ENCODE data around the gene NMBR.
"Not testable (repeated sequence)": the region's sequence is repeated elsewhere in the genome, so short reads cannot be mapped to it uniquely, and the experiment has no call there.

Gene NMBR

DNA sequence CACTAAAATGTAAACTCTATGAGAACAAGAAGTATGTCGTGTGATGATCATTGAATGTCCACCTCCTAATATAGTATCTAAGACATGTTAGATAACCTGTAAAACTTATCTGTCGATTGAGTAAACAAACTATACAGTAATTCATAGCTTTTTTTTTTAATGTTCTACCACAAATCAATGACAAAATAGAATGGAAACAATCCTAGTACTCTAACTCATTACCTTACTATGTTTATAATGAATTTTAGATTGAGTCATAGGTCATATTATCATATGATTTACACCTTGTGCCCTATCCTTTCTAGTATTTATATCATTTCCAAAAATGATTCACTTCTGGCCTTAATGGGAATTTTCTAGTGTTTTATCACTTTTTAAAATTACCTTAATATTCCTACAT lies 6.3 kb upstream of the NMBR start:
- no peak for DNase-seq

DNA sequence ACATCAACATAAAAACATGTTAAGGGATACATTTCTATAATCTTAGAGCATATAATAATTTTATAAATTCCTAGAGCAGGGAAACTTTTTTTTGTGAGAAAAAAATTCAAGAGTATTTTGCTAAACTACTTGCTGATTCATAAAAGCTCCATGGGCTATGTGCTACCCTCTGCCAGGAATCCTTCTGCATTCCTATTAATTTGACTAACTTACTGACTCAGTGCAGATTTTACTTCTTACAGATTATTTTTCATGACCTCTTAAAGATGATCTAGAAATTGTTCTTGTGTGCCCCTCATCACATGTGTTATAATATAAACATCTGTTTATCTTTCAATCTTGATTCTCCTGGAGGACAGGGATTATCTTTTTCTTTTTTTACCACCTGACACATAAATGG lies 5.8 kb upstream of the NMBR start:
- DNase-seq: no peak

DNA sequence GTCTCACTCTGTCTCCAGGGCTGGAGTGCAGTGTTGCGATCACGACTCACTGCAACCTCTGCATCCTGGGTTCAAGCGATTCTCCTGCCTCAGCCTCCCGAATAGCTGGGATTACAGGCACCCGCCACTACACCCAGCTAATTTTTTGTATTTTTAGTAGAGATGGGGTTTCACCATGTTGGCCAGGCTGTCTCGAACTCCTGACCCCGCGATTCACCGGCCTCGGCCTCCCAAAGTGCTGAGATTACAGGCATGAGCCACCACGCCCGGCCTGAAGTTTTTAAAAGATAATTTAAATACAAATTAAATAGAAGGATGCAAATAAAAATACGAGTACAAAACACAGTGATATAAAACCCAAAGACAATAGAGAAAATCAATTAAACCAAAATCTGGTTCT lies 5.4 kb downstream of the NMBR start:
- DNase-seq: not testable (repeated sequence)

- no peak for DNase-seq
Observed at GRCh38 chr6:142138876-142139275, 8.0 kb downstream of the NMBR start.

- no peak for DNase-seq
Observed at GRCh38 chr6:142132625-142133024, 14.3 kb downstream of the NMBR start, which contains the start of gene GJE1. GJE1 (plus strand) TSS chr6:142132925; CDS start chr6:142133159, 234 bp downstream.

- no peak for DNase-seq
Observed at GRCh38 chr6:142130814-142131213, 16.1 kb downstream of the NMBR start.

GRCh38 chr6:142121342-142121741 lies 25.6 kb downstream of the NMBR start:
- no peak for DNase-seq

GRCh38 chr6:142118925-142119324 lies 28.0 kb downstream of the NMBR start:
- DNase-seq: no peak

DNA sequence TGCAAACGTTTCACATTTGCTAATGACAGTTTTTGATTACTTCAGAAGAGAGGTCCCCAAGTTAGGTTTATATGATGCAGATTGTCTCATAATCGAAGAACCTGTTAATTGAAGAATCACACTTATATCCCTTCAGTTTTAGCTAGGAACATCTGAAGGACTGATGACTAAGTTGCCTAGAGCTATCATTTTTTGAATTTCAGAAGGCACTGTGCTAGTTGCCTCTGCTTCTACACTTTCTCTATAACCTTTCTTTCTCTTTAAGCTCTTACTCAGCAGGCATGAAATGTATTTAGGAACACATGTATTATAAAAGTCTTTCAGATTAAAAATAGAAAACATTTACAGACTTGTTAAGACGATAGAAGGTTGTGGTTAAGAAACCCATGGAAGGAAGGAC lies 28.6 kb downstream of the NMBR start:
- no peak for DNase-seq

- no peak for DNase-seq
Observed at GRCh38 chr6:142117366-142117765, 29.6 kb downstream of the NMBR start.

- peak; percentile 57 for DNase-seq
Observed at GRCh38 chr6:142112451-142113061, 34.4 kb downstream of the NMBR start.

DNA sequence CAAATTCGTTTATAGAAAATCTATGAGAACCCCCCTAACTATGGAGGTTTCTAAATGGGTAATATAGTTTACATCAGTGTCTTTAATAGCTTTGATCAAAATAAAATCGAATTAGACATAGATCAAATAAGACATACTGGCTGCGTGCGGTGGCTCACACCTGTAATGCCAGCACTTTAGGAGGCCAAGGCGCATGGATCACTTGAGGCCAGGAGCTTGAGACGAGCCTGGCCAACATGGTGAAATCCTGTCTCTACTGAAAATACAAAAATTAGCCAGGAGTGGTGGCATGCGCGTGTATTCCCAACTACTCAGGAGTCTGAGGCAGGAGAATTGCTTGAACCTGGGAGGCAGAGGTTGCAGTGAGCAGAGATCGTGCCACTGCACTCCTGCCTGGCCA lies 36.1 kb downstream of the NMBR start:
- DNase-seq: not testable (repeated sequence)

DNA sequence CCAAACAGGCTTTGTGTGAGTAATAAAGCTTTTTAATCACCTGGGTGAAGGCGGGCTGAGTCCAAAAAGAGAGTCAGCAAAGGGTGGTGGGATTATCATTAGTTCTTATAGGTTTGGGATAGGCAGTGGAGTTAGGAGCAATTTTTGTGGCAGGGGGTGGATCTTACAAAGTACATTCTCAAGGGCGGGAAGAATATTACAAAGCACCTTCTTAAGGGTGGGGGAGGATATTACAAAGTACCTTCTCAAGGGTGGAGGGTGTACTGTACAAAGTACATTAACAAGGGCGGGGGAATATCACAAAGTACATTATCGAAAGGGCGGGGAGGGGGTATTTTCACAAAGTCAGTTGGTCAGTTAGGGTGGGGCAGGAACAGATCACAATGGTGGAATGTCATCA lies 42.1 kb downstream of the NMBR start:
- DNase-seq: not testable (repeated sequence)

- no peak for DNase-seq
Observed at GRCh38 chr6:142088858-142089216, 58.1 kb downstream of the NMBR start.

DNA sequence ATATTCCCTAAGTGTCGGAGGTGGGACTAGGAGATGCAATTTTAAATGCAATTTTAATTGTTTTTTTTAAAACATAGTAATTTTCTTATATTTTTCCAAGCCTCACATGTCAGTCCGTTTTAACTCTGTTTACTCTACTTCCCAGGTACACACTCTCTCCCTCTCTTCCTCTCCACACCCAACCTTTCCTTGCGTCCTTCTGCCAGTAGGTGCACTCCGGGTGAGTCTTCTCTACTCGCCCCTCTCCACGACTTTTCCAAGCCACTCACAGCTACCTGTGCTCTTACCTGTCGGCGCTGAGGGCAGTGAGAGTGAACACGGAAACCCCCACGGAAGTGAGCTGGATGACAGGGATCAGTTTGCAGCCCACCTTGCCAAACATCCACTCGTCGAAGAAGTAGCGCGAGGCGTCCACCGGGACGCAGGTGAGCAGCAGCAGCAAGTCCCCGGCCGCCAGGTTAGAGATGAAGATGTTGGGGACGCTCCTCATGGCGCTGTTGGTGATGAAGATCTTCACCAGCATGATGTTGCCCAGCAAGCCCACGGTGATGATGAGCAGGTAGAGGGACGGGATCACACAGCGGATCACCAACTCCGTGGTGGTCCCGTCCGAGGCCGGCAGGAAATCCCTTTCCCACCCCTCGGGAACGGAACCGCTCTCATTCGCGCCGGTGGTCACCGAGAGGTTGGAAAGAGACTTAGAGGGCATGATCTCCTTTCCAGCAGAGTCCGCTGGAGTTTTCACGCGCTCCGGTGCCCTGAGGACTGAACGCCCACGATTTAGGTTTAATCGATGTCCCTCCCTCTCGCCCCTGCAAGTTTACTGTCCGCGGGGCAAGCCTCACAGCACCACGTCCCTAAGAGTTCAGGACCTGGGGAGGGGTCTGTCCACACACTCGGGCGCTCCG lies 58.7 kb downstream of the NMBR start:
- DNase-seq: no peak

- no peak for DNase-seq
Observed at GRCh38 chr6:142079130-142079529, 67.8 kb downstream of the NMBR start.

GRCh38 chr6:142075516-142076101 lies 71.3 kb downstream of the NMBR start:
- DNase-seq: no peak

GRCh38 chr6:142074516-142074915 lies 72.4 kb downstream of the NMBR start:
- no peak for DNase-seq

GRCh38 chr6:142071981-142072380 lies 74.9 kb downstream of the NMBR start:
- no peak for DNase-seq

DNA sequence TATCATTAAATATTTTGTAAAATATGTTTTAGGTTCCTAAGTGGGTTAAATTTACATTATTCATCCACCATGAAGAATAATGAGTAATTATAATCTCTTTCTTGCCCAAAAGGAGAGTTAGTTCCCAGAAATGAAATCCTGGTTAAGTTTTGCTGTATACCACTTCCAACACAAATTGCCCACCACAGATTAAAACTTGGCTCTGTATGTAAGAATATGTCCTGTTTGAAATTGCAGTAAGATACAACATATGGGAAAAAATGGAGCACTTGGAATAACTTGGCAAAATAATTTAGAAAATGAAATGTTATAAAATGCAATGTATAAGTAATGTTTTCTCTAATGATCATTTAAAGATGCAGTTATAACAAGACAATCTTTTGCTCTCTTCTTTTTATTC lies 78.5 kb downstream of the NMBR start:
- no peak for DNase-seq

DNA sequence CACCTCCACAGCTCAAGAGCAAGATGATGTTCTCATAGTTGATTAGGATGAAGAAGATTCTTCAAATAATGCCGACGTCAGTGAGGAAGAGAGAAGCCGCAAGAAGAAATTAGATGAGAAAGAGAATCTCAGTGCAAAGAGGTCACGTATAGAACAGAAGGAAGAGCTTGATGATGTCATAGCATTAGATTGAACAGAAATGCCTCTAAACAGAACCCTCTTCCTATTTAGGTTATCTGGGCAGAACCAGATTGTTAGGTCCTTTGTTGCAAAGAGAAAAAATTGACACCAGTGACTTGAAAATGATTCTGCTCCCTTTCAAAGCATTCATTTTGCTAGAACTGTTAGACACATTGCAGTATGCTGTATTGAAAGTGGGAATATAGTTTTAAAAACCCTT lies 84.1 kb downstream of the NMBR start:
- not testable (repeated sequence) for DNase-seq

- no peak for DNase-seq
Observed at GRCh38 chr6:142058551-142059290, 88.2 kb downstream of the NMBR start.

DNA sequence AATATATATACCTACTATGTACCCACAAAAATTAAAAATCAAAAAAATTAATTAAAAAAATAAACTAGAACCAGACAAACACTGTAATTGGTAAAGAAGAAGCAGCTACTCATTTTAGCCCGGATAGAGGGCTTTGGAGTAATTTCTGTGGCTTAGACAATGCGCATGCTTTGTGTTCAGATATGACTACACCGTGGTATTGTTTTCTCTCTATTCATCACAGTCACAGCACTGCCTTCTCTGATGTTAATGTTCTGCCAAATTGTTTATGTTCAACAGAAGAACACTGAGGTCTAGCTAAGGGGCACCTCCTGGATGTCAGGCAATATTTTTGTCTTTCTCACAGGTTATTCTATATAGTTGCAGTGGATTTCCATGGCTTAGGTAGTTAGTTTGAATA lies 91.7 kb downstream of the NMBR start:
- no peak for DNase-seq

Data from NCI-H526 treated with DMSO at 0.1 percent for 48 hours (cell line).